Neutrophil (primary cell): ENCODE results near the gene ADGRL3.
"Not testable (repeated sequence)": the region's sequence is repeated elsewhere in the genome, so short reads cannot be mapped to it uniquely, and the experiment has no call there.

Experiments
- H3K27ac ChIP-seq: fragments of 200-600 bp; sonication (generic); 2 replicates; pipeline ENCODE4 v1.5.1; 2016; ENCODE audit warnings: mild to moderate bottlenecking, moderate library complexity
- H3K27me3 ChIP-seq: fragments of 200-600 bp; sonication (generic); 2 replicates; pipeline ENCODE4 v1.6.0; 2016; ENCODE audit warnings: mild to moderate bottlenecking
- H3K36me3 ChIP-seq: fragments of 200-600 bp; sonication (generic); 2 replicates; pipeline ENCODE4 v1.5.1; 2017
- H3K4me1 ChIP-seq, 2 experiments: fragments of 200-600 bp in 1 of 2; sonication (generic) in 1 of 2; 1 replicate in 1 of 2; 2 replicates in 1 of 2; pipeline versions ENCODE4 v1.5.1 to v1.6.1; 2013 to 2016; ENCODE audit warnings: low read depth in 1 of 2, low read length in 1 of 2, mild to moderate bottlenecking in 1 of 2, moderate library complexity in 1 of 2; ENCODE audit not compliant: control insufficient read depth in 1 of 2, insufficient read depth in 1 of 2
- H3K4me3 ChIP-seq, 2 experiments: fragments of 200-600 bp in 1 of 2; sonication (generic) in 1 of 2; 1 replicate in 1 of 2; 2 replicates in 1 of 2; pipeline ENCODE4 v1.5.1; 2013 to 2016; ENCODE audit warnings: low read depth in 1 of 2, low read length in 1 of 2, mild to moderate bottlenecking in 1 of 2, moderate library complexity in 1 of 2
- H3K9me3 ChIP-seq: fragments of 200-600 bp; sonication (generic); 2 replicates; pipeline ENCODE4 v1.5.1; 2016
- CTCF ChIP-seq: fragments of 200-600 bp; sonication (generic); IDR thresholded peaks from 2 replicates; pipeline ENCODE4 v1.5.1; 2016; ENCODE audit warnings: antibody characterized with exemption

Gene ADGRL3

DNA sequence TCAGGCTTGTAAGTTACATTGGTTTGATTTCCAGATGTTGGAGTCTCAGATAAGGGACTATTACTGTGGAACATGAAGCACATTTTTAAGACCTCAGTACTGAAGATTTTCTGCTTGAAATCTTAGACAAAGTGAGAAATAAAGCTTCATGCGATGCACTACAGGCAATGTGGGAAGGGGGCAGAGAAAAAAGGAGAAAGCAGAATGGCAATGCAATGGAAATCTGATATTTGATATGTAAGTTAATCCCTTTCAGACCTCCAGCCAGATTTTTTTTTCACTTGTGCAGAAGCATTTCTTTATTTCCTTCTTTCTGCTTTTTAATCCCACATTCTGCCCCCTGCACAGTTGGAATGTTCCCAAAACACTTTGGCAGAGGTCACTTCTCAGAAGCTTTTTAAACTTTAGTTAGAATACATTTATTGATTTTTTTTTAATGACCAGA, 174.3 kb downstream of the ADGRL3 start:
- Histone ChIP-seq H3K9me3 (no peaks in the 10 kb centered on the region), H3K4me3 (no peak overlapping the region), H3K27me3 (no peaks in the 10 kb centered on the region), H3K27ac (no peak overlapping the region), H3K36me3 (no peaks in the 10 kb centered on the region), H3K4me1 (peaks cover 15 to 27% of the 10 kb centered on the region in 2 experiments)
- no peak for TF ChIP-seq CTCF

- no peak for TF ChIP-seq CTCF
- H3K4me3 ChIP-seq, result no peak overlapping the region
- H3K4me1 ChIP-seq, result peaks cover 15 to 27% of the 10 kb centered on the region in 2 experiments
- H3K9me3 ChIP-seq, result no peaks in the 10 kb centered on the region
- H3K36me3 ChIP-seq, result no peaks in the 10 kb centered on the region
- H3K27ac ChIP-seq, result no peak overlapping the region
- H3K27me3 ChIP-seq, result no peaks in the 10 kb centered on the region
Observed at GRCh38 chr4:61375301-61375700, 175.2 kb downstream of the ADGRL3 start.

GRCh38 chr4:61376301-61376700, 176.2 kb downstream of the ADGRL3 start:
- TF ChIP-seq CTCF, result no peak
- Histone ChIP-seq H3K4me1 (peaks cover 15 to 27% of the 10 kb centered on the region in 2 experiments), H3K27me3 (no peaks in the 10 kb centered on the region), H3K4me3 (no peak overlapping the region), H3K9me3 (no peaks in the 10 kb centered on the region), H3K27ac (no peak overlapping the region), H3K36me3 (no peaks in the 10 kb centered on the region)

- H3K27me3 ChIP-seq, result no peaks in the 10 kb centered on the region
- H3K9me3 ChIP-seq, result no peaks in the 10 kb centered on the region
- H3K4me3 ChIP-seq, result no peak overlapping the region
- H3K4me1 ChIP-seq, result peaks cover 15 to 26% of the 10 kb centered on the region in 2 experiments
- H3K36me3 ChIP-seq, result no peaks in the 10 kb centered on the region
- H3K27ac ChIP-seq, result no peak overlapping the region
- TF ChIP-seq CTCF, result no peak
Observed at GRCh38 chr4:61379406-61379805, 179.3 kb downstream of the ADGRL3 start.

GRCh38 chr4:61380865-61381264, 180.7 kb downstream of the ADGRL3 start:
- no peaks in the 10 kb centered on the region for H3K27me3 ChIP-seq
- H3K4me1 ChIP-seq, result peaks cover 9 to 12% of the 10 kb centered on the region in 2 experiments
- H3K27ac ChIP-seq, result no peak overlapping the region
- H3K36me3 ChIP-seq, result no peaks in the 10 kb centered on the region
- H3K4me3 ChIP-seq, result no peak overlapping the region
- H3K9me3 ChIP-seq, result no peaks in the 10 kb centered on the region
- no peak for TF ChIP-seq CTCF

DNA sequence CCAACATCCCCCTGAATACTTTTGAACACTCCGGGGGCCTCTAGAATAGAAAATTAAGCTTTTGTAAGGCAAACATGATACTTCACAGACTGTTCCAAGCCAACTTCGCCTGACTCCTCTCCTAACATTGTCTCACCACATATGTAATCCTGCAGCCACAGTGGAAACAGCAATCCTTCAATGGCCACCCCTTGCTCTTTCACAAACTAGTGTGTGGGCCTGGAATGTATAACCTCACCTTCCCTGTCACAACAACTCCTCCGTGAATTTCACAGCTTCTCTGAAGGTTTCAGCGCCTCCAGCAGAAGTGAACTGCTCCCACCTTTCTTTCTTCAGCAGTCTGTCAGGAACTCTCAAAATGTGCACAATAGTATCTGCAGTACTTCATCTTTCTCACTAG, 185.1 kb downstream of the ADGRL3 start:
- H3K27me3 ChIP-seq, result no peaks in the 10 kb centered on the region
- H3K4me1 ChIP-seq, result no peaks in the 10 kb centered on the region
- TF ChIP-seq CTCF, result no peak
- H3K4me3 ChIP-seq, result no peak overlapping the region
- H3K9me3 ChIP-seq, result no peaks in the 10 kb centered on the region
- no peak overlapping the region for H3K27ac ChIP-seq
- no peaks in the 10 kb centered on the region for H3K36me3 ChIP-seq

DNA sequence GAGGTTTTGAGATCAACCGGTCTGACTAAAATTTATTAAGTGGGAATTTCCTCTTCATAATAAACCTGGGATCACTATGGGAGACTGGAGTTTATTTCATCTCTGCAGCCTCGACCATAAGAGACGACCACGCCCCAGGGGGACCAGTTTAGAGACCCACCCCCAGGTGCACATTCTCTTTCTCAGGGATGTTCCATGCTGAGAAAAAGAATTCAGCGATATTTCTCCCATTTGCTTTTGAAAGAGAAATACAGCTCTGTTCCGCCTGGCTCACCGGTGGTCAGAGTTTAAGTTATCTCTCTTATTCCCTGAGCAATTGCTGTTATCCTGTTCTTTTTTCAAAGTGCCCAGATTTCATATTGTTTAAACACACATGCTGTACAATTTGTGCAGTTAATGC, 187.2 kb downstream of the ADGRL3 start:
- not testable (repeated sequence) for H3K4me1 ChIP-seq, H3K27me3 ChIP-seq, H3K9me3 ChIP-seq, H3K36me3 ChIP-seq, H3K27ac ChIP-seq, H3K4me3 ChIP-seq
